HCT116 (cell line): Measurements from ENCODE around the gene USP10.

Experiments
- CBX3 ChIP-seq: IDR thresholded peaks from 2 replicates; pipeline ENCODE4 v1.6.1; 2012; ENCODE audit warnings: low read depth
- CEBPB ChIP-seq: IDR thresholded peaks from 2 replicates; pipeline ENCODE4 v1.6.1; 2012; ENCODE audit warnings: low read depth
- EZH2 ChIP-seq: fragments of 200-600 bp; sonication (generic); IDR thresholded peaks from 2 replicates; pipeline ENCODE4 v1.6.1; 2017; ENCODE audit warnings: antibody characterized with exemption, mixed run types
- POLR2A ChIP-seq: IDR thresholded peaks from 2 replicates; pipeline ENCODE4 v1.7.0; 2011; ENCODE audit warnings: borderline replicate concordance; ENCODE audit not compliant: insufficient read depth, insufficient read length; ENCODE audit errors: extremely low read depth
- POLR2AphosphoS5 ChIP-seq: IDR thresholded peaks from 2 replicates; pipeline ENCODE4 v1.6.1; 2011; ENCODE audit warnings: mild to moderate bottlenecking, low read depth, low read length, moderate library complexity
- RAD21 ChIP-seq: IDR thresholded peaks from 2 replicates; pipeline ENCODE4 v1.6.1; 2012; ENCODE audit warnings: low read depth, mild to moderate bottlenecking
- SIN3A ChIP-seq: IDR thresholded peaks from 2 replicates; pipeline ENCODE4 v1.6.1; 2012; ENCODE audit warnings: low read depth
- TF ChIP-seq, protein P1 (sequence below): IDR thresholded peaks from 2 replicates; pipeline ENCODE4 v1.6.1; 2012; ENCODE audit warnings: low read depth
- TF ChIP-seq, protein P2 (sequence below), 3 experiments: fragments of 200-600 bp in 1 of 3; sonication (generic) in 1 of 3; IDR thresholded peaks in 2 of 3; conservative IDR thresholded peaks in 1 of 3; 2 replicates each; pipeline ENCODE4 v1.5.1; 2012 to 2017; ENCODE audit warnings: low read depth in 2 of 3, low read length in 2 of 3, antibody characterized with exemption in 1 of 3, borderline replicate concordance in 1 of 3, control low read depth in 1 of 3, mild to moderate bottlenecking in 1 of 3, mixed read lengths in 1 of 3, mixed run types in 1 of 3, moderate library complexity in 1 of 3; ENCODE audit not compliant: insufficient read depth in 1 of 3
- TF ChIP-seq, protein P3 (sequence below): IDR thresholded peaks from 2 replicates; pipeline ENCODE4 v1.6.1; 2012
- TF ChIP-seq, protein P4 (sequence below): IDR thresholded peaks from 2 replicates; pipeline ENCODE4 v1.6.1; 2011; ENCODE audit warnings: mild to moderate bottlenecking, low read length, moderate library complexity; ENCODE audit not compliant: insufficient replicate concordance; ENCODE audit errors: extremely low read depth

DNA sequence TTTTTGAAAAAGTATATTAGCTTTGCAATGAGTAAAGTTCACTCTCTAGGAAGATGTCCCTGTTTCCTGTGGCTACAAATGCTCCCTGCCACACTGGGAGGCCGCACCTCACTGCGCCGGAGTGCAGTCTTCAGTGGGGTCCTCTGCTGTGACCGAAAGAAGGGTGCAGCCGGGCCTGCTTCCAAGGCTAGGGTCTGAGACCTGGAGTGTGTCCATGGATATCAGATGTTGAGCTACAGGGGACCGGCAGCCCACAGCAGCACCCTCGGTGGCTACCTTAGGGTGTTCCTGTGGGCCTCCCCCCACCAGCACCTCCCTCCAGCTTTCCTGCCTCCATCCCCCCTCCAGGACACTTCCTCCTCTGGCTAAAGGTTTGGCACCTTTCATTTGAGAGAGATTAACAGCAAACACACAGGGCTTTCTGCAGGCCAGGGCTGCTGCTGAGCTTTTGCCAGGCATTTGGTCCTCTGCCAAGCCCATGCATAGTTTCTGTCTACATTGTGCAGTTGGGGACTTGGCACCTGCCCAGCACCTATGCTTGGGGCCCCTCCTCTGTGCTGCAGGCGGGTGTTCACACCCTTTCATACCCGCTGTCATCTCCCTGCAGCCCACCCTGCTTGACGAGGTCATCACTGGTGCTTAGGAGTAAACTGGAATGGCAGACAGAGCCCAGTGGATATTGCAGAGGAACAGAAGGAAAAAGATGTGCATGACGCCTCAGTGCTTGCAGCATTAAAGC lies 86.2 kb downstream of the USP10 start:
- TF ChIP-seq RAD21: no peak
- TF ChIP-seq, protein P1, sequence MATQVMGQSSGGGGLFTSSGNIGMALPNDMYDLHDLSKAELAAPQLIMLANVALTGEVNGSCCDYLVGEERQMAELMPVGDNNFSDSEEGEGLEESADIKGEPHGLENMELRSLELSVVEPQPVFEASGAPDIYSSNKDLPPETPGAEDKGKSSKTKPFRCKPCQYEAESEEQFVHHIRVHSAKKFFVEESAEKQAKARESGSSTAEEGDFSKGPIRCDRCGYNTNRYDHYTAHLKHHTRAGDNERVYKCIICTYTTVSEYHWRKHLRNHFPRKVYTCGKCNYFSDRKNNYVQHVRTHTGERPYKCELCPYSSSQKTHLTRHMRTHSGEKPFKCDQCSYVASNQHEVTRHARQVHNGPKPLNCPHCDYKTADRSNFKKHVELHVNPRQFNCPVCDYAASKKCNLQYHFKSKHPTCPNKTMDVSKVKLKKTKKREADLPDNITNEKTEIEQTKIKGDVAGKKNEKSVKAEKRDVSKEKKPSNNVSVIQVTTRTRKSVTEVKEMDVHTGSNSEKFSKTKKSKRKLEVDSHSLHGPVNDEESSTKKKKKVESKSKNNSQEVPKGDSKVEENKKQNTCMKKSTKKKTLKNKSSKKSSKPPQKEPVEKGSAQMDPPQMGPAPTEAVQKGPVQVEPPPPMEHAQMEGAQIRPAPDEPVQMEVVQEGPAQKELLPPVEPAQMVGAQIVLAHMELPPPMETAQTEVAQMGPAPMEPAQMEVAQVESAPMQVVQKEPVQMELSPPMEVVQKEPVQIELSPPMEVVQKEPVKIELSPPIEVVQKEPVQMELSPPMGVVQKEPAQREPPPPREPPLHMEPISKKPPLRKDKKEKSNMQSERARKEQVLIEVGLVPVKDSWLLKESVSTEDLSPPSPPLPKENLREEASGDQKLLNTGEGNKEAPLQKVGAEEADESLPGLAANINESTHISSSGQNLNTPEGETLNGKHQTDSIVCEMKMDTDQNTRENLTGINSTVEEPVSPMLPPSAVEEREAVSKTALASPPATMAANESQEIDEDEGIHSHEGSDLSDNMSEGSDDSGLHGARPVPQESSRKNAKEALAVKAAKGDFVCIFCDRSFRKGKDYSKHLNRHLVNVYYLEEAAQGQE: no peak
- TF ChIP-seq, protein P2, sequence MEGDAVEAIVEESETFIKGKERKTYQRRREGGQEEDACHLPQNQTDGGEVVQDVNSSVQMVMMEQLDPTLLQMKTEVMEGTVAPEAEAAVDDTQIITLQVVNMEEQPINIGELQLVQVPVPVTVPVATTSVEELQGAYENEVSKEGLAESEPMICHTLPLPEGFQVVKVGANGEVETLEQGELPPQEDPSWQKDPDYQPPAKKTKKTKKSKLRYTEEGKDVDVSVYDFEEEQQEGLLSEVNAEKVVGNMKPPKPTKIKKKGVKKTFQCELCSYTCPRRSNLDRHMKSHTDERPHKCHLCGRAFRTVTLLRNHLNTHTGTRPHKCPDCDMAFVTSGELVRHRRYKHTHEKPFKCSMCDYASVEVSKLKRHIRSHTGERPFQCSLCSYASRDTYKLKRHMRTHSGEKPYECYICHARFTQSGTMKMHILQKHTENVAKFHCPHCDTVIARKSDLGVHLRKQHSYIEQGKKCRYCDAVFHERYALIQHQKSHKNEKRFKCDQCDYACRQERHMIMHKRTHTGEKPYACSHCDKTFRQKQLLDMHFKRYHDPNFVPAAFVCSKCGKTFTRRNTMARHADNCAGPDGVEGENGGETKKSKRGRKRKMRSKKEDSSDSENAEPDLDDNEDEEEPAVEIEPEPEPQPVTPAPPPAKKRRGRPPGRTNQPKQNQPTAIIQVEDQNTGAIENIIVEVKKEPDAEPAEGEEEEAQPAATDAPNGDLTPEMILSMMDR (IDR thresholded peaks at IDR 0.05 in 2 of 3, conservative IDR thresholded peaks at IDR 0.05 in 1 of 3; ENCODE audit: borderline replicate concordance in 1 of 3, insufficient read depth in 1 of 3, low read depth in 2 of 3, low read length in 2 of 3): no peak
- TF ChIP-seq SIN3A: no peak
- no peak for TF ChIP-seq POLR2AphosphoS5
- TF ChIP-seq CBX3: no peak
- no peak for TF ChIP-seq POLR2A
- TF ChIP-seq EZH2: no peak
- TF ChIP-seq, protein P3, sequence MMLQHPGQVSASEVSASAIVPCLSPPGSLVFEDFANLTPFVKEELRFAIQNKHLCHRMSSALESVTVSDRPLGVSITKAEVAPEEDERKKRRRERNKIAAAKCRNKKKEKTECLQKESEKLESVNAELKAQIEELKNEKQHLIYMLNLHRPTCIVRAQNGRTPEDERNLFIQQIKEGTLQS: no peak
- TF ChIP-seq, protein P4, sequence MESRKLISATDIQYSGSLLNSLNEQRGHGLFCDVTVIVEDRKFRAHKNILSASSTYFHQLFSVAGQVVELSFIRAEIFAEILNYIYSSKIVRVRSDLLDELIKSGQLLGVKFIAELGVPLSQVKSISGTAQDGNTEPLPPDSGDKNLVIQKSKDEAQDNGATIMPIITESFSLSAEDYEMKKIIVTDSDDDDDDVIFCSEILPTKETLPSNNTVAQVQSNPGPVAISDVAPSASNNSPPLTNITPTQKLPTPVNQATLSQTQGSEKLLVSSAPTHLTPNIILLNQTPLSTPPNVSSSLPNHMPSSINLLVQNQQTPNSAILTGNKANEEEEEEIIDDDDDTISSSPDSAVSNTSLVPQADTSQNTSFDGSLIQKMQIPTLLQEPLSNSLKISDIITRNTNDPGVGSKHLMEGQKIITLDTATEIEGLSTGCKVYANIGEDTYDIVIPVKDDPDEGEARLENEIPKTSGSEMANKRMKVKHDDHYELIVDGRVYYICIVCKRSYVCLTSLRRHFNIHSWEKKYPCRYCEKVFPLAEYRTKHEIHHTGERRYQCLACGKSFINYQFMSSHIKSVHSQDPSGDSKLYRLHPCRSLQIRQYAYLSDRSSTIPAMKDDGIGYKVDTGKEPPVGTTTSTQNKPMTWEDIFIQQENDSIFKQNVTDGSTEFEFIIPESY: no peak
- no peak for TF ChIP-seq CEBPB
